Measurements from ENCODE around the gene SCAMP2. TPM values are rescaled to one million over a fixed set of nuclear protein-coding genes. Genes with fewer than 3 reads are reported as not detected.
"Not testable (repeated sequence)": the region's sequence is repeated elsewhere in the genome, so short reads cannot be mapped to it uniquely, and the experiment has no call there.

Gene SCAMP2
- total and polyA plus RNA-seq, 4 experiments from 2014 or later: 132 to 179 (median 145) TPM

DNA sequence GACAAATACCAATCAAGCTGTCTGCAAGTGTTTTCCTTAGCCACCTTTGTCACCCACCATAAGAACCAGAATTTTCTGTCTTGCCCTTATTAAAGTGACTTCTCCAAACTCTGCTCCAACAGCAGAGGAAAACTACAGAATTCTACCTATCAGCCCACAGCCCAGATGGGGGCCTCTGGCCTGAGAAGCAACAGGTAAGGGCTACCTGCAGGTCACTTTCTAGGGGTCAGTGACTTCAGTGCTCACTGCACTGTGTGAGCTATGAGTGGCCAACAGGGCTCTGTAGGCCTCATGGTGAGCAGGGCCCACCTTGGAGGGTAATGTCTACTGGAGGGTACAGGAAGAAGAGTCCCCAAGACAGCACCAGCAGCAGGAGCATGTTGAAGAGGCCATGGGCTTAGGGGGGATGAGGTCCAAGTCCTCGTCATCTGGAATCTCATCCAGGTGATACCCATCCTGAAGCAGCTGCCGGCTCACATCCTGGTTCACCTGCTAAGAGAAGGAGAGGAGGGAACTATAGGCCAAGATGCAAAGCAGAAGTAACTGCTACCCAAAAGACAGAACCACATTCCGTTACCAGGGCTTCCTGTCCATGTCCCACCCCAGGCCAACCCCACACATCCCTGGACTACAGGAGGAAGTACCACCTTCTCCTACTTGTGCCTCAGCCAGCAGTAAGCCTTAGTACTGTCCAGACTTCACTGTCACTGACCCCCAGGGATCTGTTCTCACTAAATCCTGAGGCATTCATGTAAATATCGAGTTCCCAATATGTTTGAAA is 29.3 kb upstream of the SCAMP2 start:
- Histone ChIP-seq H3K36me3 (ENCODE audit: insufficient read depth, low read length) (peaks cover 42% of the 10 kb centered on the region), H3K27me3 (ENCODE audit: insufficient read depth, low read length) (no peaks in the 10 kb centered on the region), H3K27ac (ENCODE audit: low read depth, low read length) (no peak overlapping the region), H3K4me3 (ENCODE audit: low read length in 2 of 2) (no peak overlapping the region), H3K4me1 (ENCODE audit: insufficient read depth, low read length) (peaks cover 43% of the 10 kb centered on the region), H3K9me3 (ENCODE audit: control insufficient read depth in 1 of 2, low read length in 2 of 2) (no peaks in the 10 kb centered on the region)
- ChIA-PET CTCF (ENCODE audit: partially characterized antibody) (interaction anchor here (0.6 to 10.4 kb wide), 49 partner anchors 9 to 270 kb away, joined by 3 to 136 read pairs (median 7); partner anchors contain the start of genes COX5A, CPLX3, CSK and MPI), POLR2A (ENCODE audit: partially characterized antibody) (interaction anchor here (0.5 to 10.8 kb wide), 19 partner anchors 9 to 362 kb away, joined by 3 to 155 read pairs (median 10); partner anchors contain the start of genes COX5A, MPI, SCAMP2 and ULK3)
- no peaks in the 10 kb centered on the region for H3K9me3 Mint-ChIP-seq
- peaks cover 28 to 54% (median 46%) of the 10 kb centered on the region in 4 donors for H3K4me1 Mint-ChIP-seq
- intact Hi-C loops (cut with micrococcal nuclease): no loop called here
- DNase-seq: no peak
- H3K36me3 Mint-ChIP-seq: peaks cover 16 to 57% of the 10 kb centered on the region in 2 donors
- peak overlapping the region; percentile 19 to 90 (median 77) for H3K27ac Mint-ChIP-seq
- no peak overlapping the region for H3K4me3 Mint-ChIP-seq
- H3K27me3 Mint-ChIP-seq: no peaks in the 10 kb centered on the region

DNA sequence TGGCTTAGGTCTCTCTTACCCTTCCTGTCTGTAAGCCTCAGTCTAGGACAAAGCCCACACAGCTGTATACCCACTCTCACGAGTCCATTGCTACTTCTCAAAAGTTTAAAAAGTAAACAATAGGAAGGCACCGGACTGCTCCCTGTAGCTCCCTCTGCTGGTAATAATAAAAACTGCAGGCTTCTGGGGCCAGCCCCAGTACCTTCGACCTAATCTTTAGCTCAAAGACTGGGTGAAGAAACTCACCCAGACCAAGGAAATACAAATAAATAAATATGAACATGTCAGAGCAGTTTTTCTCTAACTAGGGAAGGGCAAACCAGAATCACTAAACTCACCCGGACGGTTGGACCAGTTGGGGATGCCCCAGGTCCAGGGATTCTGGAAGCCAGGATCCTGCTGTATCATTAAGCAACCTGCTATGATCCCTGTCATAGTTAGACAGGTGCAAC is 28.5 kb upstream of the SCAMP2 start:
- CTCF ChIA-PET (ENCODE audit: partially characterized antibody): interaction anchor here (0.6 to 10.4 kb wide), 52 partner anchors 8 to 269 kb away, joined by 3 to 136 read pairs (median 7); partner anchors contain the start of genes COX5A, CPLX3, CSK and MPI
- no peaks in the 10 kb centered on the region for H3K9me3 Mint-ChIP-seq
- H3K27me3 Mint-ChIP-seq: no peaks in the 10 kb centered on the region
- no peaks in the 10 kb centered on the region for H3K9me3 ChIP-seq (ENCODE audit: control insufficient read depth in 1 of 2, low read length in 2 of 2)
- peaks cover 16 to 57% of the 10 kb centered on the region in 2 donors for H3K36me3 Mint-ChIP-seq
- DNase-seq: peak; percentile 53 to 73 (median 70)
- peak overlapping the region in 1 of 8 donors; percentile 35 for H3K4me3 Mint-ChIP-seq
- H3K4me1 ChIP-seq (ENCODE audit: insufficient read depth, low read length): peaks cover 37% of the 10 kb centered on the region
- peaks cover 25 to 46% (median 39%) of the 10 kb centered on the region in 4 donors for H3K4me1 Mint-ChIP-seq
- peaks cover 51% of the 10 kb centered on the region for H3K36me3 ChIP-seq (ENCODE audit: insufficient read depth, low read length)
- H3K27me3 ChIP-seq (ENCODE audit: insufficient read depth, low read length): no peaks in the 10 kb centered on the region
- intact Hi-C loops (cut with micrococcal nuclease): loop anchor here (1.0 kb wide), 5 partner anchors 8 to 266 kb away; partner anchors contain the start of gene SCAMP2
- POLR2A ChIA-PET (ENCODE audit: partially characterized antibody): interaction anchor here (0.5 to 10.8 kb wide), 24 partner anchors 8 to 361 kb away, joined by 3 to 155 read pairs (median 4); partner anchors contain the start of genes COX5A, MPI, SCAMP2 and ULK3
- H3K27ac ChIP-seq (ENCODE audit: low read depth, low read length): peak overlapping the region; percentile 39
- H3K4me3 ChIP-seq (ENCODE audit: low read length in 2 of 2): no peak overlapping the region
- H3K27ac Mint-ChIP-seq: peak overlapping the region; percentile 55 to 91 (median 75)

DNA sequence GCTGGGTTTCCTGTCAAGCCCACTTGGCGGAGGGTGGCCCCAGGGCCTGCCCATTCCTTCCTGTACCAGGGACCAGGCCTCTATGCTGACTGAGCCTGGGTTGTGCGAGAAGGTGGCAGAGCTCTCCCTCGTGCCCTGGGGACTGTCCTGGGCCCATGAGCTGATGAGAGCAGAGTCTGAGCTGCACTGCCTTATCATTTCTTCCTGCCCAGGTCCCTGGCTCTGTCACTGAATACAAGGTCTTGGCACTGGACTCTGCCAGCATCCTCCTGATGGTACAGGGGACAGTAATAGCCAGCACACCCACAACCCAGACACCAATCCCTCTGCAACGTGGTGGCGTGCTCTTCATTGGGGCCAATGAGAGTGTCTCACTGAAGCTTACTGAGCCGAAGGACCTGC is 24.1 kb upstream of the SCAMP2 start:
- Histone ChIP-seq H3K4me1 (ENCODE audit: insufficient read depth, low read length) (peaks cover 49% of the 10 kb centered on the region), H3K4me3 (ENCODE audit: low read length in 2 of 2) (no peak overlapping the region), H3K27me3 (ENCODE audit: insufficient read depth, low read length) (no peaks in the 10 kb centered on the region), H3K9me3 (ENCODE audit: control insufficient read depth in 1 of 2, low read length in 2 of 2) (no peaks in the 10 kb centered on the region), H3K27ac (ENCODE audit: low read depth, low read length) (peak overlapping the region; percentile 8), H3K36me3 (ENCODE audit: insufficient read depth, low read length) (peaks cover 42% of the 10 kb centered on the region)
- POLR2A ChIA-PET (ENCODE audit: partially characterized antibody): interaction anchor here (1.0 to 10.7 kb wide), 9 partner anchors 6 to 281 kb away, joined by 3 to 155 read pairs (median 6); partner anchors contain the start of genes FAM219B, MPI, SCAMP2 and ULK3
- Mint-ChIP-seq H3K27me3 (no peaks in the 10 kb centered on the region), H3K4me3 (no peak overlapping the region), H3K27ac (peak overlapping the region in 3 of 7 donors; percentile 60 to 79 (median 65)), H3K4me1 (peaks cover 22 to 38% (median 33%) of the 10 kb centered on the region in 4 donors), H3K9me3 (no peaks in the 10 kb centered on the region), H3K36me3 (peaks cover 16 to 36% of the 10 kb centered on the region in 2 donors)
- no peak for DNase-seq
- CTCF ChIA-PET (ENCODE audit: partially characterized antibody): interaction anchor here (0.7 to 2.7 kb wide), 10 partner anchors 9 to 126 kb away, joined by 3 to 8 read pairs (median 4); partner anchors contain the start of genes FAM219B and ULK3
- intact Hi-C loops (cut with micrococcal nuclease): no loop called here

DNA sequence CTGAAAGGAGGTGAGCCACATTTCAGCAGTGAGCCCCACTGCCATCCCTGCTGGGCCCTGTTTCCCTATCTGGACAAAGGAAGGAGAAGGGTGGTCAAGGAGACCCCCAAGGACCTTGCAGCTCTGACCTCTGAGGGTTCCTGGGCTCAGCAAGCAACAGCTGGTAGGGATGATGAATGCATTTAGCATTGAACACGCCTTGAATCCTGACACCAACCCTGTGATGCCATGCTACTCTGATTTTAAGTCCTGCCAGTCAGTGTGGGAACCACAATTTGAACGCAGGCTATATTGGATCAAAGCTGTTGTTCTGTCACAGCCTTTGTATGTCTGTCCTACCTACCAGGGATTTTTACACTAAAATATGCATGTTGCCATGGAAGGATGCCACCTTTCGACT is 23.2 kb upstream of the SCAMP2 start:
- no peaks in the 10 kb centered on the region for H3K27me3 Mint-ChIP-seq
- peaks cover 18 to 32% of the 10 kb centered on the region in 2 donors for H3K36me3 Mint-ChIP-seq
- no peak overlapping the region for H3K4me3 Mint-ChIP-seq
- POLR2A ChIA-PET (ENCODE audit: partially characterized antibody): interaction anchor here (1.0 to 10.7 kb wide), 8 partner anchors 7 to 280 kb away, joined by 3 to 155 read pairs (median 6); partner anchors contain the start of genes FAM219B and ULK3
- H3K27me3 ChIP-seq (ENCODE audit: insufficient read depth, low read length): no peaks in the 10 kb centered on the region
- H3K36me3 ChIP-seq (ENCODE audit: insufficient read depth, low read length): peaks cover 33% of the 10 kb centered on the region
- peaks cover 15 to 37% (median 28%) of the 10 kb centered on the region in 4 donors for H3K4me1 Mint-ChIP-seq
- peaks cover 46% of the 10 kb centered on the region for H3K4me1 ChIP-seq (ENCODE audit: insufficient read depth, low read length)
- H3K27ac Mint-ChIP-seq: peak overlapping the region in 5 of 7 donors; percentile 15 to 50 (median 48)
- CTCF ChIA-PET (ENCODE audit: partially characterized antibody): interaction anchor here (1.0 to 3.1 kb wide), 8 partner anchors 10 to 262 kb away, joined by 3 to 18 read pairs (median 6); partner anchors contain the start of genes FAM219B and ULK3
- no peak overlapping the region for H3K4me3 ChIP-seq (ENCODE audit: low read length in 2 of 2)
- H3K9me3 Mint-ChIP-seq: no peaks in the 10 kb centered on the region
- H3K27ac ChIP-seq (ENCODE audit: low read depth, low read length): no peak overlapping the region
- DNase-seq: no peak
- no peaks in the 10 kb centered on the region for H3K9me3 ChIP-seq (ENCODE audit: control insufficient read depth in 1 of 2, low read length in 2 of 2)
- intact Hi-C loops (cut with micrococcal nuclease): no loop called here

DNA sequence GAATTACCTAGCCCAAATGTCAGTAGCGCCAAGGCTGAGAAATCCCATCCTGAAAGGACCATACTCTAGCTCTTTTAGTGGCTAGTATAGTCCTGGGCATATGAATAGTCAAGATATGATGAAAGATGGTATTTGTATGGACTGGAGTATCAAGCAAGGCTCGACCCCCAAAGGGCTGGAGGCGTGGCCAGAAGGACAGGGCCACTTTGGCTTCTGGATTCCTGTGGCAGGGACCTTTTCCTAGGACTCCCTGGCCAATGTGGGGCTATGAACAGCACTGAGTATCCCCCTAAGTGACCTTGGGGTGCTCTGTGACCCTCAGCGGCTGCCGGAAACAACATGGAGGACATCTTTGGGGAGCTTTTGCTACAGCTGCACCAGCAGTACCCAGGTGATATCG is 22.7 kb upstream of the SCAMP2 start:
- Mint-ChIP-seq H3K4me3 (no peak overlapping the region), H3K27me3 (no peaks in the 10 kb centered on the region), H3K9me3 (no peaks in the 10 kb centered on the region), H3K4me1 (peaks cover 17 to 37% (median 29%) of the 10 kb centered on the region in 4 donors), H3K27ac (peak overlapping the region in 6 of 7 donors; percentile 35 to 72 (median 55)), H3K36me3 (peaks cover 17 to 32% of the 10 kb centered on the region in 2 donors)
- no peaks in the 10 kb centered on the region for H3K9me3 ChIP-seq (ENCODE audit: control insufficient read depth in 1 of 2, low read length in 2 of 2)
- no peak for DNase-seq
- intact Hi-C loops (cut with micrococcal nuclease): no loop called here
- POLR2A ChIA-PET (ENCODE audit: partially characterized antibody): interaction anchor here (1.1 to 10.7 kb wide), 6 partner anchors 8 to 108 kb away, joined by 3 to 155 read pairs (median 8); partner anchors contain the start of genes FAM219B and ULK3
- CTCF ChIA-PET (ENCODE audit: partially characterized antibody): interaction anchor here (1.3 to 3.1 kb wide), 5 partner anchors 10 to 261 kb away, joined by 3 to 18 read pairs (median 8); partner anchors contain the start of genes FAM219B and ULK3
- no peak overlapping the region for H3K27ac ChIP-seq (ENCODE audit: low read depth, low read length)
- no peaks in the 10 kb centered on the region for H3K27me3 ChIP-seq (ENCODE audit: insufficient read depth, low read length)
- H3K4me1 ChIP-seq (ENCODE audit: insufficient read depth, low read length): peaks cover 46% of the 10 kb centered on the region
- no peak overlapping the region for H3K4me3 ChIP-seq (ENCODE audit: low read length in 2 of 2)
- H3K36me3 ChIP-seq (ENCODE audit: insufficient read depth, low read length): peaks cover 28% of the 10 kb centered on the region

DNA sequence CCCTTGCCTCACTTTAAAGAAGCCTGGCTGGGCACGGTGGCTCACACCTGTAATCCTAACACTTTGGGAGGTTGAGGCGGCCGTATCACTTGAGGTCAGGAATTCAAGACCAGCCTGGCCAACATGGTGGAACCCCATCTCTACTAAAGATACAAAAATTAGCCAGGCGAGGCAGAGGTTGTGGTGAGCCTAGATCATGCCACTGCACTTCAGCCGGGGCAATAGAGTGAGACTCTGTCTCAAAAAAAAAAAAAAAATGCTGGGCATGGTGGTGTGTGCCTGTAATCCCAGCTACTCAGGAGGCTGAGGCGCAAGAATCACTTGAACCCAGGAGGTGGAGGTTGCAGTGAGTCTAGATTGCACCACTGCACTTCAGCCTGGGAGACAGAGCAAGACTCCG is 21.2 kb upstream of the SCAMP2 start:
- peak overlapping the region in 5 of 7 donors; percentile 23 to 99 (median 68) for H3K27ac Mint-ChIP-seq

More for the DNA sequence above, 21.2 kb upstream of the SCAMP2 start:
- not testable (repeated sequence) for H3K27me3 ChIP-seq (ENCODE audit: insufficient read depth, low read length); H3K9me3 ChIP-seq (ENCODE audit: control insufficient read depth in 1 of 2, low read length in 2 of 2); H3K4me3 Mint-ChIP-seq; H3K27me3 Mint-ChIP-seq; H3K9me3 Mint-ChIP-seq; DNase-seq; H3K4me3 ChIP-seq (ENCODE audit: low read length in 2 of 2)
- peaks cover 49% of the 10 kb centered on the region for H3K4me1 ChIP-seq (ENCODE audit: insufficient read depth, low read length)
- Mint-ChIP-seq H3K4me1 (peaks cover 26 to 47% (median 37%) of the 10 kb centered on the region in 4 donors), H3K36me3 (peaks cover 11 to 33% of the 10 kb centered on the region in 2 donors)
- ChIA-PET CTCF (ENCODE audit: partially characterized antibody) (interaction anchor here (0.7 to 3.1 kb wide), 12 partner anchors 10 to 114 kb away, joined by 3 to 18 read pairs (median 3); partner anchors contain the start of gene FAM219B), POLR2A (ENCODE audit: partially characterized antibody) (interaction anchor here (0.6 to 10.7 kb wide), 16 partner anchors 9 to 279 kb away, joined by 3 to 155 read pairs (median 4); partner anchors contain the start of genes CLK3, COX5A, CPLX3 and FAM219B)
- intact Hi-C loops (cut with micrococcal nuclease): loop anchor here (5.0 kb wide), 1 partner anchor 43 kb away; the partner anchor contains the start of gene COX5A
- H3K27ac ChIP-seq (ENCODE audit: low read depth, low read length): peak overlapping the region; percentile 39
- peaks cover 18% of the 10 kb centered on the region for H3K36me3 ChIP-seq (ENCODE audit: insufficient read depth, low read length)
